Neural cell (in vitro differentiated cells): ENCODE results near the gene ELK3. TPM values are rescaled to one million over a fixed set of nuclear protein-coding genes. Genes with fewer than 3 reads are reported as not detected.

Experiments
- H2AFZ ChIP-seq: fragments of 200-600, 300-800 bp; sonication (generic), shearing (Covaris generic); 2 replicates; pipeline ENCODE4 v1.6.0; 2014; ENCODE audit warnings: low read depth, mild to moderate bottlenecking, antibody characterized with exemption, low read length, moderate library complexity
- H3F3A ChIP-seq: fragments of 200-600 bp; shearing (Covaris generic); 2 replicates; pipeline ENCODE4 v1.6.1; 2016; ENCODE audit warnings: mild to moderate bottlenecking, moderate library complexity, mixed read lengths, antibody characterized with exemption, low read length; ENCODE audit not compliant: insufficient read depth, poor library complexity, severe bottlenecking
- H3K27ac ChIP-seq: fragments of 200-600, 300-800 bp; sonication (generic), shearing (Covaris generic); 2 replicates; pipeline ENCODE4 v1.5.1; 2014; ENCODE audit warnings: mild to moderate bottlenecking, low read length, moderate library complexity
- H3K27me3 ChIP-seq: fragments of 300-800, 200-600 bp; sonication (generic), shearing (Covaris generic); 2 replicates; pipeline ENCODE4 v1.6.0; 2014; ENCODE audit warnings: mild to moderate bottlenecking, low read depth, low read length, moderate library complexity; ENCODE audit not compliant: insufficient read depth
- H3K36me3 ChIP-seq: fragments of 300-800, 200-600 bp; sonication (generic), shearing (Covaris generic); 2 replicates; pipeline ENCODE4 v1.5.1; 2014; ENCODE audit warnings: mild to moderate bottlenecking, antibody characterized with exemption, low read length, moderate library complexity; ENCODE audit not compliant: insufficient read depth
- H3K4me2 ChIP-seq: fragments of 300-800, 200-600 bp; sonication (generic), shearing (Covaris generic); 2 replicates; pipeline ENCODE4 v1.6.0; 2014; ENCODE audit warnings: mild to moderate bottlenecking, low read length
- H3K4me3 ChIP-seq: fragments of 300-800, 200-600 bp; sonication (generic), shearing (Covaris generic); 2 replicates; pipeline ENCODE4 v1.5.1; 2014; ENCODE audit warnings: mild to moderate bottlenecking, low read length, moderate library complexity
- H3K79me2 ChIP-seq: fragments of 200-600 bp; shearing (Covaris generic); replicated peaks from 2 replicates; pipeline ENCODE4 v1.6.0; 2014; ENCODE audit warnings: mild to moderate bottlenecking, low read length, moderate library complexity; ENCODE audit not compliant: insufficient read depth
- H3K9ac ChIP-seq: fragments of 300-800, 200-600 bp; sonication (generic), shearing (Covaris generic); 2 replicates; pipeline ENCODE4 v1.6.1; 2016; ENCODE audit warnings: mild to moderate bottlenecking, low read length, mixed read lengths
- H3K9me2 ChIP-seq: fragments of 200-600 bp; shearing (Covaris generic); 2 replicates; pipeline ENCODE4 v1.6.1; 2016; ENCODE audit warnings: mild to moderate bottlenecking, low read length, mixed read lengths; ENCODE audit not compliant: insufficient read depth
- H3K9me3 ChIP-seq: fragments of 200-600, 300-800 bp; sonication (generic), shearing (Covaris generic); 2 replicates; pipeline ENCODE4 v1.6.1; 2016; ENCODE audit warnings: mild to moderate bottlenecking, mixed run types, low read length, moderate library complexity, mixed read lengths
- H4K20me1 ChIP-seq: fragments of 200-600 bp; shearing (Covaris generic); 2 replicates; pipeline ENCODE4 v1.6.1; 2016; ENCODE audit warnings: mild to moderate bottlenecking, mixed run types; ENCODE audit not compliant: insufficient read depth
- CTCF ChIP-seq: fragments of 450-650 bp; IDR thresholded peaks from 2 replicates; pipeline ENCODE4 v1.5.1; 2014; ENCODE audit warnings: antibody characterized with exemption, mild to moderate bottlenecking, moderate library complexity; ENCODE audit not compliant: poor library complexity, severe bottlenecking
- EP300 ChIP-seq: fragments of 450-650 bp; conservative IDR thresholded peaks from 2 replicates; pipeline ENCODE4 v1.6.1; 2014; ENCODE audit warnings: antibody characterized with exemption, mild to moderate bottlenecking, moderate library complexity; ENCODE audit not compliant: poor library complexity, severe bottlenecking
- EZH2 ChIP-seq: fragments of 200-600, 300-800 bp; shearing (Covaris generic), sonication (generic); IDR thresholded peaks from 2 replicates; pipeline ENCODE4 v1.6.1; 2014; ENCODE audit warnings: antibody characterized with exemption, low read length, borderline replicate concordance, mild to moderate bottlenecking; ENCODE audit not compliant: insufficient read depth, poor library complexity, severe bottlenecking
- MXI1 ChIP-seq: fragments of 450-650 bp; conservative IDR thresholded peaks from 2 replicates; pipeline ENCODE4 v1.6.1; 2014; ENCODE audit warnings: antibody characterized with exemption, mild to moderate bottlenecking; ENCODE audit not compliant: poor library complexity, severe bottlenecking
- POLR2AphosphoS5 ChIP-seq: IDR thresholded peaks from 2 replicates; pipeline ENCODE4 v1.6.1; 2012
- RAD21 ChIP-seq: fragments of 450-650 bp; conservative IDR thresholded peaks from 2 replicates; pipeline ENCODE4 v1.6.1; 2014; ENCODE audit warnings: antibody characterized with exemption, mild to moderate bottlenecking, moderate library complexity
- SMC3 ChIP-seq: fragments of 450-650 bp; conservative IDR thresholded peaks from 2 replicates; pipeline ENCODE4 v1.6.1; 2014; ENCODE audit warnings: antibody characterized with exemption, mild to moderate bottlenecking, moderate library complexity; ENCODE audit not compliant: poor library complexity
- TAF1 ChIP-seq: IDR thresholded peaks from 2 replicates; pipeline ENCODE4 v1.6.1; 2012; ENCODE audit warnings: low read depth
- polyA plus RNA-seq: library from polyadenylated mRNA; depleted of rRNA; stranded (reverse); fragments of >200 nt; gene quantifications from 2 replicates; pipeline ENCODE4 v1.2.3, GENCODE V29; 2014
- TF ChIP-seq, protein P1 (sequence below): IDR thresholded peaks from 2 replicates; pipeline ENCODE4 v1.6.1; 2012; ENCODE audit warnings: borderline replicate concordance

Gene ELK3
- polyA plus RNA-seq, 1 donor from 2014 or later, result 0.10 TPM

GRCh38 chr12:96153131-96153725 is 40.9 kb upstream of the ELK3 start:
- H3F3A ChIP-seq, result no peaks in the 10 kb centered on the region
- no peak overlapping the region for H3K4me3 ChIP-seq
- no peaks in the 10 kb centered on the region for H3K9me3 ChIP-seq
- H3K27ac ChIP-seq, result no peak overlapping the region
- no peaks in the 10 kb centered on the region for H3K9me2 ChIP-seq
- no peaks in the 10 kb centered on the region for H3K36me3 ChIP-seq
- H4K20me1 ChIP-seq, result no peaks in the 10 kb centered on the region
- no peak overlapping the region for H2AFZ ChIP-seq
- no peak overlapping the region for H3K4me2 ChIP-seq
- TF ChIP-seq SMC3, result no peak
- no peak for TF ChIP-seq TAF1
- TF ChIP-seq EP300, result no peak
- TF ChIP-seq, protein P1, sequence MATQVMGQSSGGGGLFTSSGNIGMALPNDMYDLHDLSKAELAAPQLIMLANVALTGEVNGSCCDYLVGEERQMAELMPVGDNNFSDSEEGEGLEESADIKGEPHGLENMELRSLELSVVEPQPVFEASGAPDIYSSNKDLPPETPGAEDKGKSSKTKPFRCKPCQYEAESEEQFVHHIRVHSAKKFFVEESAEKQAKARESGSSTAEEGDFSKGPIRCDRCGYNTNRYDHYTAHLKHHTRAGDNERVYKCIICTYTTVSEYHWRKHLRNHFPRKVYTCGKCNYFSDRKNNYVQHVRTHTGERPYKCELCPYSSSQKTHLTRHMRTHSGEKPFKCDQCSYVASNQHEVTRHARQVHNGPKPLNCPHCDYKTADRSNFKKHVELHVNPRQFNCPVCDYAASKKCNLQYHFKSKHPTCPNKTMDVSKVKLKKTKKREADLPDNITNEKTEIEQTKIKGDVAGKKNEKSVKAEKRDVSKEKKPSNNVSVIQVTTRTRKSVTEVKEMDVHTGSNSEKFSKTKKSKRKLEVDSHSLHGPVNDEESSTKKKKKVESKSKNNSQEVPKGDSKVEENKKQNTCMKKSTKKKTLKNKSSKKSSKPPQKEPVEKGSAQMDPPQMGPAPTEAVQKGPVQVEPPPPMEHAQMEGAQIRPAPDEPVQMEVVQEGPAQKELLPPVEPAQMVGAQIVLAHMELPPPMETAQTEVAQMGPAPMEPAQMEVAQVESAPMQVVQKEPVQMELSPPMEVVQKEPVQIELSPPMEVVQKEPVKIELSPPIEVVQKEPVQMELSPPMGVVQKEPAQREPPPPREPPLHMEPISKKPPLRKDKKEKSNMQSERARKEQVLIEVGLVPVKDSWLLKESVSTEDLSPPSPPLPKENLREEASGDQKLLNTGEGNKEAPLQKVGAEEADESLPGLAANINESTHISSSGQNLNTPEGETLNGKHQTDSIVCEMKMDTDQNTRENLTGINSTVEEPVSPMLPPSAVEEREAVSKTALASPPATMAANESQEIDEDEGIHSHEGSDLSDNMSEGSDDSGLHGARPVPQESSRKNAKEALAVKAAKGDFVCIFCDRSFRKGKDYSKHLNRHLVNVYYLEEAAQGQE, result no peak
- TF ChIP-seq EZH2, result no peak
- TF ChIP-seq POLR2AphosphoS5, result no peak
- no peak overlapping the region for H3K9ac ChIP-seq
- H3K79me2 ChIP-seq, result no peaks in the 10 kb centered on the region
- no peaks in the 10 kb centered on the region for H3K27me3 ChIP-seq

- no peaks in the 10 kb centered on the region for H3K79me2 ChIP-seq
- TF ChIP-seq, protein P1, result no peak
- TF ChIP-seq CTCF (no peak), EP300 (no peak), SMC3 (no peak), RAD21 (no peak), MXI1 (no peak)
- H3K27me3 ChIP-seq, result no peaks in the 10 kb centered on the region
- no peak overlapping the region for H2AFZ ChIP-seq
- no peak overlapping the region for H3K9ac ChIP-seq
- no peak overlapping the region for H3K4me2 ChIP-seq
- no peak overlapping the region for H3K4me3 ChIP-seq
- no peaks in the 10 kb centered on the region for H4K20me1 ChIP-seq
- H3K9me3 ChIP-seq, result no peaks in the 10 kb centered on the region
- H3K9me2 ChIP-seq, result no peaks in the 10 kb centered on the region
- no peaks in the 10 kb centered on the region for H3K36me3 ChIP-seq
- H3F3A ChIP-seq, result no peaks in the 10 kb centered on the region
- no peak overlapping the region for H3K27ac ChIP-seq
Measured at GRCh38 chr12:96155181-96155580, 39.0 kb upstream of the ELK3 start.
